ENCODE data around the gene MMP2.

The MMP2 gene

GRCh38 chr16:55521792-55522191 is 42.8 kb downstream of the MMP2 start:
- DNase-seq = no peak

GRCh38 chr16:55526441-55526840 is 47.4 kb downstream of the MMP2 start:
- no peak for DNase-seq

- no peak for DNase-seq
Measured at GRCh38 chr16:55527885-55528284, 48.9 kb downstream of the MMP2 start.

GRCh38 chr16:55529018-55529417 is 50.0 kb downstream of the MMP2 start:
- DNase-seq = no peak

- no peak for DNase-seq
Measured at GRCh38 chr16:55530316-55530856, 51.4 kb downstream of the MMP2 start.

- no peak for DNase-seq
Measured at GRCh38 chr16:55532227-55532626, 53.2 kb downstream of the MMP2 start.

- DNase-seq = no peak
Measured at GRCh38 chr16:55534756-55535155, 55.8 kb downstream of the MMP2 start.

- DNase-seq = no peak
Measured at GRCh38 chr16:55539049-55539448, 60.1 kb downstream of the MMP2 start.

GRCh38 chr16:55539488-55539887 is 60.5 kb downstream of the MMP2 start:
- DNase-seq = no peak

- DNase-seq = no peak
Measured at GRCh38 chr16:55540221-55540620, 61.2 kb downstream of the MMP2 start.

GRCh38 chr16:55542459-55543082 is 63.6 kb downstream of the MMP2 start:
- no peak for DNase-seq

GRCh38 chr16:55543472-55543871 is 64.5 kb downstream of the MMP2 start:
- DNase-seq = peak; percentile 35

- no peak for DNase-seq
Measured at GRCh38 chr16:55552621-55553020, 73.6 kb downstream of the MMP2 start.

- DNase-seq = no peak
Measured at GRCh38 chr16:55555436-55555835, 76.4 kb downstream of the MMP2 start.

All from NCI-H1092 (cell line).